GM19372 (cell line): ENCODE results near the gene EGFL8.

ENCODE experiments used
- ATAC-seq: cut with Tn5 transposase; IDR thresholded peaks from one replicate; pipeline ENCODE4 v1.9.1; 2021; ENCODE audit warnings: mild to moderate bottlenecking, low read depth, moderate library complexity; ENCODE audit not compliant: unreplicated experiment

The EGFL8 gene

DNA sequence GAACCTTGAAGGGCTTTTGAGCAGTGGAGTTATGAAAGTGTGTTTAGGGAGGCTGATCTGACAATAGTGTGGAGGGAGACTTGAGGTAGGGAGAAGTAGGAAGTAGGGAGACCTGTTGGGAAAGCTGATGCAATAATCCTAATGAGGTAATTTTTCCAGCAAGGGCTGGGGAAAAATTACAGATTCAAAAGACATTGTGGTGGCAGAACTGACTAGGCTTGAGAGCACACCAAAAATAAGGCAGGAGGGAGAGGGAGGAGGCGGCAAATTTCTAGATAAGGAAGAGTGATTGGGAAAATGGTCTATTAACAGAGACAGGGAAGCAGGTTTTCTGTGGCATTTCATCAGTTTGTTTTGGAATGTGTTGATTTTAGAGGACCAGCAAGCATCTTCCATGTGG, 18.1 kb upstream of the EGFL8 start:
- no peak for ATAC-seq

DNA sequence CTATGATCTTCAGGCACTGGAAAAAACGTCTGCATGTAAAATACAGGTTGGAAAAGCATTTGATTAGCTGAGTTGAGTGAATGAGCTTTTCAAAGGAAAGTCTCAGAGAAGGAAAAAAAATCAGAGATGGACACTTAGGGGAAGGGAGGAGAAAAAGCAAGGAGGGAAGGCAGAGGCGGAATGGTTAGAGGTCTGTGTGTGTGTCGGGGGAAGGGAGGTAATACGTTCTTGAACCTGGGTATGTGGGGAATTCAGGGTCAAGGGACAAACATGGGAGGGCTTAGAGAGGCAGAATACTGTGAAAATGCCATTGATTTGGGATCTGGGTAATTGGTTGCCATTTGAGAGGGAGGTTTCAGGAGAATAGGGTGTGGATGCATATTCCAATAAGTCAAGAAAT, 17.7 kb upstream of the EGFL8 start:
- ATAC-seq, result no peak

DNA sequence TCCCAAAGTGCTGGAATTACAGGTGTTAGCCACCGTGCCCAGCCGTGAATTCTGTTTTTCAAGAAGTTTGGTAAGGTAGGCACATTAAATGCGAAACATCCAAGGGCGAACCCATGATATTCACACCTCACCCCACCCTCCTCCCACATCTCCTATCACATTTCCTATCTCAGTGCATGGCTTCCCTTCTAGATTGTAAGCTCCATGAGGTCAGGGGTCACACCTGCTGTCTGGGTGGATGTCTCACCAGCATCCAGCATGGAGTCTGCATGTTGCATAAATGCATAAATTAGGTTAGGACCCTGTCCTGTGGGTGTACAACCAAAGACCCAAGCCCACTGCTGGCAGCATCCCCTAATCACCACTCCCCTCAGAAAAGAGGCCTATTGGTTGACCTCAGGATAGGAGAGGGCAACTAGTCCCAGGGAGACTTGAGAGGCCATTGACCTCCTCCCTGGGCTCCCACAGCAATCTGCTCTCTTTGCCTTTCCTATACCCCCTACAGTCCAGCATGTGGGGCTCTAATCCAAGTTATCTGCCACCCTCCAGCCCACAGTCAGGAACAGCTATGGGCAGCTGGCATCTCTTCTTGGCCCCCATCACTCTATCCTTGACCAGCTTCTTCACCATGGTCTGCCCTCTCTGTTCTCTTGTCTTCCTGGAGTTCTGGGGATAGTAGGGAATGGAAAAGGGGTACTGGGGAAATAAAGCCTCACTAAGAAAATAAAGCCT, 16.8 kb upstream of the EGFL8 start:
- ATAC-seq, result no peak

DNA sequence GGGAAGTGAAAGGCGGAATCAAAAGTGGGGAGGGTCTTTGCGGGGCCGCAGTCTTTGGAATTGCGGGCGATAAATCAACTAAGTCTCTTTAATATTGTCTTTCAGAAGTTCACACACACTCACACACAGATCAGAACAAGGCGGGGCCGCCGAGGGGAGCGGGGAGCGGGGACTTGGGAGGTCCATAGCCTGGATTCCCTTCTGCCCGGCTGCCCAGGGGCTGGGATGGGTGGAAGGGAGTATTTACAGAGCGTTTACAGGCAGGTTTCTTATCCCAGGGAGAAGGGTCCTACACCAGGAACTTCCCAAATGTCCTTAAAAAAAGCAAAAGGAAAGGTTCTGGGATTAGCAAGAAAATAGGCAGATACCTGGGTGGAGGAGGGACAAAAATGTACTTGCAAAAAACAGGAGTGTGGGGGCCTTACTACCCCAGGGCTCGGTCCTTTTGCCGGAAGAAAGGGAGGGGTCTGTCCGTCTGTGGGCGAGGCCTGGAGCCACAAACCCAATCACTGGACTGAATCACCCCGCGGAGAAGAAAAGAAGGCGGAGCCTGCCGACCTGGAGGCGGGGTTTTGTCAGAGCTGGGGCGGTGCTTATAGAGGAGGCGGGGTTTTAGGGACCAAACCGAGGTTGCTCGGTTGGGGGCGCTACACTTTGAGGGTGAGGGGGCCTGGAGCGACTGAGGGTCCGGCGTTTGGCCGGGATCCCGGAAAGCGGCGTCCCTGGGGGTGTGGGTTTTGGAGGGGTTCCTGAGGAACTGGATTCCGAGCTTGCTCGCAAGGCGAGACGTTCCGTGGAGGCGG, 15.9 kb upstream of the EGFL8 start:
- ATAC-seq, result no peak

DNA sequence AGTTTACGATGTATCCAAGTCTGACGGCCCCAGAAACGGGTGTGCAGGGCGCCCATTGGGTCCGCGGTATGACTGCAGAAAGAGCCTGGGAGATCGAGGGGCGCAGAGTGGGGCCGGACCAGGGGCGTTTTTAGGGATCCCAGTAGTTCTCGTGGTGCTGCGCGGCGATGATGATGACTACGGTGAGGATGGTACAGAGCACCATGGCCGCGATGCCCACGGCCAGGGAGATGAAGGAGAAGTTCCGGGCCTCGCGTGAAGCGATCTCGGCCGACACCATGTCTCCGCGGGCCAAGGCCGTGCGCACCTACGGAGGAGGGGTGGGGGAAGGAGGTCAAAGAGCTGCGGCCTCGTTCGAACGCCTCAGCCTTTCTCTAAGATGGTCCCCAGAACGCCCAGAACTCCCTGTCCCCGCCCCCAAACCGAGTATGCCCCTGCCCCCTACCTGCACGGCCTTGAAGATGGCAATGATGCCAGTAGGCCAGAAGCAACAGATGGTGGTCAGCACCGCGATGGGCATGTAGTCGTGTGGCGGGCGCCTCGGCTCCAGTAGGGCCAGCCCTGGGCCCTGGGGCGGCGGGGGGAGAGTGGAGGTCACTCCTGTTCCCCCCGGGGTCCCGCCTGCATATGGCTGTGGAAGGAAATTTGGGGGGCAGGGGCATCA, 15.2 kb upstream of the EGFL8 start:
- no peak for ATAC-seq

DNA sequence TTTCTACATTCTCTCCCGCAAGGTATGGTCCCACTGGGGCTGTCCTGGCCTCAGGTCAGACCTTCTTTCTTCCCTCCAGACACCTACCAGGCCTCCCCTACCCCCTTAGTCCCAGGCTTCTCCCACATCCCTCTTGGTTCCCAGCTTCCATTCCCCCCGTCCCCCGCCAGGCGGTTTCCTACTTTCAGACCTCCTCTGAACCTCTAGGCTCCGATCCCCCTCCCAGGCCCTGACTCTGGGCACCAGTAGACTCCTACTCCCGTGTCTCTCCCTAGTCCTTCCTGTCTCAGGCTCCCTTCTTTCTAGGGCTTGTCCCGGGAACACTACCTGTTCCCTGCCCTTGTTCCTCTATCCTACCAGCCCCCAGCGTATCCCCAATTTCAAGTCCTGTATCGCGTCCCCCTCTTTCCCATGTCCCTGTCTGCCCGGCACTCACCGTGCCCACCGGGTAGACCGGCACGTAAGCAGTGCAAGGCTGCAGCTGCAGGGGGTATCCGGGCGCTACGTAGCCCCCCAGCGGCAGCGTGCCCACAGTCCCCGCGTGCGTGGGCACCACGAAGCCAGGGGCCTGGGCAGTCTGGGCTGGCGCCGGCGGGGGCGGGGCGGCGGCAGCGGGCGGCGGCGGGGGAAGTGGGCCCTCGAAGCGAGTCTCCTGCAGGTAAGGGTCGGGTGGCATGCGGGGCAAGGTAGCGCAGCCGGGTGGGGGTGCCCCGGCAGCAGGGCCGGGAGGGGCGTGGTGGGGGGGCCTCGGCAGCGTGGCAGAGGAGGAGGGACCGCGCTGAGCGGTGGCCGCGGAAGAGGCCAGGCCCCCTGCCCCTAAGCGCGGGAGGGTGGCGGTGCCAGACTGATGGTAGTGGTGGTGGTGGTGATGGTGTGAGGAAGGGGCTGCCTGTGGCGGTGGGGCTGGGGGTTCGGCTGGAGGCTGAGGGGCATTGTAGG, 14.2 kb upstream of the EGFL8 start:
- no peak for ATAC-seq

DNA sequence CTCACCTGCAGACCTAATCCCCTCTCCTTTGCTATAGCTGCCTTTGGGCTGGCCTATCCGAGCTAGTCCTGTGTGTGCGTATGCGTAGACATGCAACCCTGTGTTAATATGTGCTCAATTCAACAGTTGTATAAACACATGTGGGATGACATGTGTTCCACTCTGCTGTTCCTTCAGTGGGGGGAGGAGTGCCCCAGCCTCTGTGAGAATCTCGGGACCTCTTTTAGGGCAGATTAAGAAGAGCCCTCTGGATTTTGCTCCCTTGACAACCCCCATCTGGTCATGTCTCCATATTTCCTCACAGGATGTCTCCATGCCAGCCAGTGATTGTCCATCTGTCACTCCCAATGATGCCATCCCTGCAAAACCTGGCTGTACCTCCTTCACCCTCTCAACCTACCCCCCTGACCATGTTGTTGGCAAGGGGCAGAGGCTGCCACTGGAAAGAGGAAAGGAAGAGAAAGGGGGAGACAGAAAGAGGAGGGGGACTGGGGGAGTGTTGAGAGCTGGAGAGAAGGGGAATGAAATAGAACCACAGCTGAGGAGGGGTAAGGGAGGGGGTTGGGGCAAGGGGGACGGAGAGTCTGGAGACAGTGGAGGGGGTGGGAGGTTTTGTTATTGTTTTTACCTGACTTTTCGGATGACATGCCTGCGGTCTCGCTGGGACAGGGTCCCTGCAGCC, 13.1 kb upstream of the EGFL8 start:
- ATAC-seq, result no peak

DNA sequence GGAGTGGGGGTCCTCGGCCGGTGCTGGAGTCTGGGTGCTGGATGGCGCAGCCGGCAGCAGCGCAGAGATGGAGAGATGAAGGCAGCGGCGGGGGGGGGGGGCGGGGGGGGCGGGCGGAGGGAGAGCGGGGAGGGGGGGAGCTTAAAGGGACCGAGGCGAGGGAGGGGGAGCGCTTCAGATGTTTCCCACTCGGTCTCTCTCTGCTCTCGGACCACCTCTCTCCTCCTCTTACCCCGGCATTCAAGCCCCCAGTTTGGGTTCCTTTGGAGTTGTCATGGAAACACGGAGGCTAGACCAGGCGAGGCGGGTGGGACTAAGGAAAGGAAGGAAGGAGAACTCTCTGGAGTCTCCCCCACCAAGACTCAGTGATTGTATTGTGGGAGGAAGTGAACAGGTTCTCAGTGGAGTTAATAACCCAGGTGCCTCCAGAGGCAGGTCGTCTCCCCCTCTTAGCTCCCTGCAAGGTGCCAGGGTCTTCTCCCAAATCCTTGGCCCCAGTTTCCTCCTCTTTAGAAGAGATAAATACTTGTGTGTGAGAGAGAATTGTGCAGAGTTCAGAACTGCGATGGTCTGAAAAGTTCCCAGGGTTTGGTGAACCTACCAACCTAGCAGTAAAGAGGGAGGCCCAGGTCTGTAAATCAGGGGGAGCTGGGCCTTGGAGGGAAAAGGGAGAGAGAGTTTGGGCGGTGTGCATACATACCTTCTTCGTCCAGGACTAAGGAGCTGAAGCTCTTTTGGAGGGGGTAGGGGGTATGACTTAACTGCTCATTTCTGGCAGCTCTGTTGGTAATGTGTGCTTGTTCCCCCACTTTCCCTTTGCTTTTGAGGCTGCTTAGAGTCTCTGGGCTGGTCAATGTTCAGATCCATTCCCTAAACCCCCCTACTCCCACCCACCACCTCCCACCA, 12.3 kb upstream of the EGFL8 start, which contains the start of gene PRRT1:
PRRT1 (minus strand) TSS at position 77 of the 906 bp plus-strand sequence. CDS start 112 bp downstream, outside the sequence.
- no peak for ATAC-seq

DNA sequence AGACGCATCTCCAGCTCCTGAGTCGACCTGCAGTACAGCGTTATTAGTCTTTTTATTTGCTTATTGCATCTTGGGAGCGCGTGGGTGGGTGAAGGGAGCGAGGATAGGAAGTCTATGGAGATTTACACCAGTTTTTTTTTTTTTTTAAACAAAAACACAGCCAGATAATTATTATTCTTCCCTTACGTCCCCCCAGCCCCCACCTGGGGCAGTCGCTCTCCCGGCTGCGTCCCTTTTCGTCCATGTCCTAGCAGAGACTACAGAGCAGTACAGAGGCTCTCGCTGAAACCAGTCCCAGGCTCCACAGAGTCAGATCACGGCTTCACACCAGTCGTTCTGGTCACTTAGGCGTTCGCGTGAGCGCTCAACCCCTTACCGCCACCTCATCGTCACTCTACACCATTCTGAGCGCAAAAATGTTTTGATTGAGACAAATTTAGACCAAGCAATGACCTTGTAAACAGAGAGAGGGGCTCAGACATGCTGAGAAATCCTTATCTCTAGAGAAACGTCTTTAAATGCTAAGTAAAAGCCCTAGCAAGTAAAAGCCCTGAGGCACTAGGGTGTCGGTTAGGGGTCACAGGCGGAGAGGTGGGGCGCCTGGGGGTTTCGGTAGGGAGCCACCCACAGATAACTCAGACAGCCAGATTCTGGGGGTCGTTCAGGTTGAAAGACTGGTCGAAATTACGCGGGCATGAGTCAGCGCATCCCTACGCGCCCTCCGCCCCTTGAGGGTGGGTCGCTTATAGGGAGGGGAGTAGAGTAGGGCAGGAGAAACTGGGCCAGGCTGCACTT, 11.4 kb upstream of the EGFL8 start:
- no peak for ATAC-seq

DNA sequence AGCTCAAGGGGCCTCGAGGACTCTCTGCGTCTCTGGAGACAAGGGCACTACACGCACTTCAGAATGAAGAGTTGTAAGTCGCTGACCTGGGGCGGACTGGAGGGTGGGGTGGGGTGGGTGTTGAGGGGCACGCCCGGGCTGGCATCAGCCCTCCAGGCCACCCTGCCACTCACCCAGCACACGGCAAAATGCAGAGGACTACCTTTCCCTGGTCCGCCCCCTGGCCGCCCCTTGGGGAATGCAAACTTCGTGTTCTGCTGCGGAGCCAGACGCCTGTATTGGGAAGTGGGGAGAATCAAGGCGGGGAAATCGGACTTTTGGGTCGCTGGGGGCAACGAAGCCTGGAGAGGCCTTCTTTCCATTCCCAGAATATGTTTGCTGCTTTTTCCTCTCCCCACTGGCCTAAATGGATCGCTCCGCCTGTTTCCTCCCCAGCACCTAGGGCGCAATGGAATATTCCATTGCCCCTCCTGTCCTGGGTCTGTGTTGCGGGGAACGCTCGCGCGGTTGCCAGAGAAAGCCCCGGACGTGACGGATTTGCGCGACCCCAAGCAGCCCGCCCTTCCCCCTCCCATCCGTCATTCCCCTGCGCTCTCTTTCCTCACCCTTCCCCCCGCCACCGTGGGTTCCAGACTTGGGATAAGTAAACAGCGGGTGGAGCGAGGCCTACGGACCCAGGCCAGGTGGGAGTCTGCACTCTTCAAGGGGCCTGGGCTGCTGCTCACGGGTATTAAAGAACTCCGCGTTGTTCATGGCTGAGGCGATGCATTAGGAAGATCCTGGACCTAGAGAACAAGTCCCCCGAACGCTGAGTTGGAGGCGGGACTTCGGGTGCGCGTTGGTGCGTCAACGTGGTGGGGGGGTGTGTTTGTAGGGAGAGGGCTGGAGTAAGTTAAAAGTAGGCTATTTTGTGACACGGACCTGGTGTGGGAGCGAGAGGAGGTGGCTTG, 10.6 kb upstream of the EGFL8 start, which contains the start of gene PPT2:
PPT2 (plus strand) TSS at position 578 of the 950 bp plus-strand sequence. CDS start 454 bp downstream, outside the sequence.
- ATAC-seq, result no peak

DNA sequence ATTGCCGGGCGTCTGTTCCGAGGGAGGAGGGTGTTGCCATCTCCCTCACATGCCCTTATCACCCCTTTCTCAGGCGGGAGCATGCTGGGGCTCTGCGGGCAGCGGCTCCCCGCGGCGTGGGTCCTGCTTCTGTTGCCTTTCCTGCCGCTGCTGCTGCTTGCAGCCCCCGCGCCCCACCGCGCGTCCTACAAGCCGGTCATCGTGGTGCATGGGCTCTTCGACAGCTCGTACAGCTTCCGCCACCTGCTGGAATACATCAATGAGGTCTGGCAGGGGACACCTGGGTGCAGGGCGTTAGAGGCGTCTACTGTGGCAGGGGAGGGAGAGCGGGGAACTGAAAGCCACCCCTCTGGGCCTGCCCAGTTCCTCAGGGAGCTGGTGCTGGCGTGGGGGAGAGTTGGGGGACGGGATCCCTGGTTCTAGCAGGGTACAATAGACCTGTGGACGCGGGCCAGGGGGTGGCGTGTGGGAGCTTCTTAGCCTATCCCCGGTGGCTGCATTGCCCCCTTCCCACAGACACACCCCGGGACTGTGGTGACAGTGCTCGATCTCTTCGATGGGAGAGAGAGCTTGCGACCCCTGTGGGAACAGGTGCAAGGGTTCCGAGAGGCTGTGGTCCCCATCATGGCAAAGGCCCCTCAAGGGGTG, 9.8 kb upstream of the EGFL8 start:
- ATAC-seq, result no peak

DNA sequence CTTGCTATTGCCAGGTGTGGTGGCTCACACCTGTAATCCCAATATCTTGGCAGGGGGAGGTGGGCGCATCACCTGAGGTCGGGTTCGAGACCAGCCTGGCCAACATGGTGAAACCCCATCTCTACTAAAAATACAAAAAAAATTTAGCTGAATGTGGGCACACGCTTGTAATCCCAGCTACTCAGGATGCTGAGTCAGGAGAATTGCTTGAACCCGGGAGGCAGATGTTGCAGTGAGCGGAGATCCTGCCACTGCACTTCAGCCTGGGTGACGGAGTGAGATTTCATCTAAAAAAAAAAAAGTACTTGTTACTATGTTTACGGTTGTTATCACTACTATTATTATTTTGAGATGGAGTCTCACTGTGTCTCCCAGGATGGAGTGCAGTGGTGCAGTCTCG, 7.5 kb upstream of the EGFL8 start:
- ATAC-seq, result no peak

DNA sequence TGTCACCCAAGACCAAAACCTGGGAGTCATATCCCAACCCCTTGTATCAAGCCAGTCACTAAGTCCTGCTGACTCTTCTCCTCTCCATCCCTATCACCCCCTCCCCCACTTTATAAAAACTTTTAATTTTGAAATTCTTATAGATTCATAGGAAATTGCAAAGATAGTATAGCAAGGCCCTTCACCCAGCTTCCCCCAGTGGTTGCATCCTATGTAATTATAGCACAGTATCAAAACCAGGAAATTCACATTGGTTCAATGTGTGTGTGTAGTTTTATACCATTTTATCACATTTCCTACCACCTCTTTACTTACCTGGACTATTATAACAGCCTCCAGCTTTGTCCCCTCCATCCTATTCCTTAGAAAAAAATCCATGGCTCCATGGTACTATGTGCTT, 6.3 kb upstream of the EGFL8 start:
- ATAC-seq, result no peak

DNA sequence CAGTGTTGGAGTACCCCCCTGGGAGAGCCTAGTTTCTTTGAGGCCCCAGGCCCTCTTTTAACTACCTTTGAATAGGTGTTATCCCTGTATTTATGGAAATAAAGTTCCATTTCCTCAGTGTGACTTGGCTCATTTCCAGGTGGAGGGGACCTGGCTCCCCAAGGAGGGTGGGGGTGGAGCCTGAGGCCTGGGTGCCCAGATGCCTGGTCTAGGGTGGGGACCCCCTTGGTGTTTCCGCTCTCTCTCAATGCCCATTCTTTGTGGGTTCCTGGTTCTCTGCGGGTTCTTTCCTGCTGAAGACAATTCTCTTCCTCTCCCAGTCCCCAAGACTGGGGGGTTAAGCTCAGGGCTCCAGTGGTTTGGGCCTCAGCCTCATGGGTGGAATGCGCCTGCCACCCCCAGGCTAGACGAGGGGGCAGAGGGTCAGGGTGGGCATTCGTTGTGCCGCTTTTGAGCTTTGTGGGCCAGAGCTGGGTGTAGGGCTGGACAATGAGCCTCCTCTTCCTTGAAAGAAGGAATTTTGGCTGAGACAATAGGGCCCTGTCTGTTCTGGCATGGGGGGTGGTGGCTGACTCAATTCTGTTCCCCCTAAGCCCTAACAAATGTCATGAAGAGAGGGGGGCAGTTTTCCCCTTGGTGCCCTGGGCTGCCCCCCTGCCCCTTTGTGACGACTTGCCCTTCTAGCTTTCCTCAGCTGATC, 686 bp upstream of the EGFL8 start:
- ATAC-seq, result no peak

DNA sequence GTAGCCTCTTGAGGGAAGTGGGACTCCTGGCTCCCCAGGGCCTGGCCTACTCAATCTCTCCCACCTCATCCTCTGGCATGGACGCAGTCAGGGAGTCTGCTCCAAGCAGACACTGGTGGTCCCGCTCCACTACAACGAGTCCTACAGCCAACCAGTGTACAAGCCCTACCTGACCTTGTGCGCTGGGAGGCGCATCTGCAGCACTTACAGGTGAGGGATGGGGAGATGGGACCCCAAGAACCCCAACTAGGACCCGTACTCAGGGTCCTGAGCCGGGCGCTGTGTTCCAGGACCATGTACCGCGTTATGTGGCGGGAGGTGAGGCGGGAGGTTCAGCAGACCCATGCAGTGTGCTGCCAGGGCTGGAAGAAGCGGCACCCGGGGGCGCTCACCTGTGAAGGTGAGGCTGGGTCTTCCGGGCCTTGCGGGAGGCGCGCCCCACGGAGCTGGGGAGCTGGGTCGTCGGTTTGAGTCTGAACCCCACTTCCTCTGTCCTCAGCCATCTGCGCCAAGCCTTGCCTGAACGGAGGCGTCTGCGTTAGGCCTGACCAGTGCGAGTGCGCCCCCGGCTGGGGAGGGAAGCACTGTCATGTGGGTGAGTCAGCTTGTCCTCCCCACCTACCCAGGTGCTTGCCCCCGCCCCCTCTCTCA, 2.1 kb downstream of the EGFL8 start:
- no peak for ATAC-seq
